Activated T-helper 1 cell treated with Interleukin-2 at 50 U/mL for 16 hours (primary cell): Measurements from ENCODE around the gene KRTAP20-3.

ENCODE experiments used
- DNase-seq: peaks from one replicate; pipeline ENCODE4 v3.0.0-alpha.2; 2020; ENCODE audit warnings: low read depth

KRTAP20-3 gene

DNA sequence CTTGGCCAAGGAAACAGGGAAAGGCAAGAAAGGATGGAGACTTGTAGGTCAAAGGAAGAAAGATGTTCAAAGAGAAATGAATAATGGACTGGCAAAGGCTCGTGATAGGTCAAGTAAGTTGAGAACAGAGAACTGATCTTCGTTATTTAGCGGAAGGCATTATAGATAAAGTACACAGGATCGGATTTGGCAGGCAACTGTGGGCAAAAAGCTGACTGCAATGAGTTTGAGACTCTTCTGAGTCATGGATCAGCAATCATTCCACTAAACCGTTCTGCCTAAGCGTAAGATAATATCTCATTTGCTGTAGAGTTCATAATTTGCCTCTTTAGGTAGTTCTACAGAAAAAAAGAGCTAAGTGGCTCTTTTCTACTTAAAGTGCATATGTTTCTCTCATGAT, 41.8 kb downstream of the KRTAP20-3 start:
- DNase-seq, result no peak

DNA sequence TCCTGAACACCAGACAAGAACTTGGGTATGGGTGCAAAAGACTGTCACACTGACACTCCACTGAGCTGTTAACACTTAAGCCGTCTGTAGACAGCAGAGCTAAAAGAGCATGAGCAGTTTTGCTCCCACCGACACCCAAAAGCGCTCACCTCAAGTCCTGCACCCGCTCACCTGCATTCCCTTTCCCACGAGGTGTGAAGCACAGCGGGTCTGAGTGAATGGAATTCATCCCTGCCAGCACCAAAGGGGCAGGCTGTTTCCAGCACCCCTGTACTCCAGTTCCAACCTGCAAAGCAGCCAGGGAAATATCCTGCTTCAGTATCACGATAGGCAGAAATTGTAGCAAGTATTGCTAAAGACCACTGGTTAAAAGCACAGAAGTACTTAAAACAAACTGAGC, 47.2 kb downstream of the KRTAP20-3 start:
- DNase-seq, result no peak
